HepG2 (cell line): ENCODE measurements around the gene TUBB4B. TPM values are rescaled to one million over a fixed set of nuclear protein-coding genes. Genes with fewer than 3 reads are reported as not detected.

Experiments
- ARNT2 ChIP-seq: sonication (generic); formaldehyde crosslinking; IDR thresholded peaks from 2 replicates; pipeline ENCODE4 v1.8.0; 2022; ENCODE audit warnings: mild to moderate bottlenecking, low read depth, missing genetic modification reagents, moderate library complexity
- ATM ChIP-seq: fragments of 450-650 bp; IDR thresholded peaks from 2 replicates; pipeline ENCODE4 v1.7.1; 2017; ENCODE audit warnings: mild to moderate bottlenecking, borderline replicate concordance
- FIP1L1 ChIP-seq: fragments of 200-400 bp; formaldehyde crosslinking; IDR thresholded peaks from 2 replicates; pipeline ENCODE4 v1.6.1; 2018; ENCODE audit warnings: low read depth, mild to moderate bottlenecking, low read length, moderate library complexity, borderline replicate concordance; ENCODE audit not compliant: insufficient read depth
- FOSL2 ChIP-seq: sonication (generic); formaldehyde crosslinking; IDR thresholded peaks from 2 replicates; pipeline ENCODE4 v1.4.0; 2020; ENCODE audit warnings: missing genetic modification reagents
- FOXA3 ChIP-seq: IDR thresholded peaks from 2 replicates; pipeline ENCODE4 v1.6.1; 2016; ENCODE audit warnings: missing genetic modification reagents, missing compliant biosample characterization
- GATA4 ChIP-seq: sonication (generic); IDR thresholded peaks from 2 replicates; pipeline ENCODE4 v1.6.1; 2016; ENCODE audit warnings: antibody characterized with exemption, low read depth, borderline replicate concordance
- HCFC1 ChIP-seq: fragments of 150-350 bp; IDR thresholded peaks from 2 replicates; pipeline ENCODE4 v1.6.1; 2014; ENCODE audit warnings: low read depth, low read length
- HDAC2 ChIP-seq: sonication (generic); formaldehyde crosslinking; IDR thresholded peaks from 2 replicates; pipeline ENCODE4 v1.4.0; 2020; ENCODE audit warnings: missing genetic modification reagents
- HHEX ChIP-seq: IDR thresholded peaks from 2 replicates; pipeline ENCODE4 v1.6.1; 2016; ENCODE audit warnings: control low read depth
- ISL2 ChIP-seq: sonication (generic); formaldehyde crosslinking; IDR thresholded peaks from 2 replicates; pipeline ENCODE4 v1.5.0; 2020; ENCODE audit warnings: missing genetic modification reagents
- NFE2 ChIP-seq: sonication (generic); formaldehyde crosslinking; IDR thresholded peaks from 2 replicates; pipeline ENCODE4 v1.4.0; 2020; ENCODE audit warnings: missing genetic modification reagents
- NR2F6 ChIP-seq, 2 experiments: IDR thresholded peaks; 2 replicates each; pipeline ENCODE4 v1.6.1; 2016; ENCODE audit warnings: antibody characterized with exemption in 1 of 2, mild to moderate bottlenecking in 1 of 2
- PAF1 ChIP-seq: IDR thresholded peaks from 2 replicates; pipeline ENCODE4 v1.6.1; 2016; ENCODE audit warnings: missing genetic modification reagents, missing compliant biosample characterization
- PHF21A ChIP-seq: sonication (generic); formaldehyde crosslinking; IDR thresholded peaks from 2 replicates; pipeline ENCODE4 v1.5.0; 2020; ENCODE audit warnings: mild to moderate bottlenecking, missing genetic modification reagents
- SIN3A ChIP-seq: IDR thresholded peaks from 2 replicates; pipeline ENCODE4 v1.6.1; 2011; ENCODE audit warnings: low read depth, mild to moderate bottlenecking, control low read depth, low read length, borderline replicate concordance
- SNAPC2 ChIP-seq: sonication (generic); formaldehyde crosslinking; IDR thresholded peaks from 2 replicates; pipeline ENCODE4 v1.8.1; 2022; ENCODE audit warnings: mild to moderate bottlenecking, missing genetic modification reagents
- THAP7 ChIP-seq: sonication (generic); formaldehyde crosslinking; IDR thresholded peaks from 2 replicates; pipeline ENCODE4 v1.8.1; 2023; ENCODE audit warnings: mild to moderate bottlenecking, missing genetic modification reagents
- ZNF207 ChIP-seq: fragments of 450-650 bp; IDR thresholded peaks from 2 replicates; pipeline ENCODE4 v1.6.1; 2016; ENCODE audit warnings: antibody characterized with exemption, borderline replicate concordance
- ZNF274 ChIP-seq: sonication (generic); formaldehyde crosslinking; IDR thresholded peaks from 2 replicates; pipeline ENCODE4 v1.5.1; 2020; ENCODE audit warnings: mild to moderate bottlenecking, missing genetic modification reagents
- ZNF44 ChIP-seq: sonication (generic); formaldehyde crosslinking; IDR thresholded peaks from 2 replicates; pipeline ENCODE4 v1.5.1; 2020; ENCODE audit warnings: mild to moderate bottlenecking, missing genetic modification reagents
- ZNF550 ChIP-seq: sonication (generic); formaldehyde crosslinking; IDR thresholded peaks from 2 replicates; pipeline ENCODE4 v1.4.0; 2020; ENCODE audit warnings: mild to moderate bottlenecking, missing genetic modification reagents, borderline replicate concordance
- ZNF567 ChIP-seq: sonication (generic); formaldehyde crosslinking; IDR thresholded peaks from 2 replicates; pipeline ENCODE4 v1.8.1; 2023; ENCODE audit warnings: mild to moderate bottlenecking, missing genetic modification reagents, borderline replicate concordance
- ZNF674 ChIP-seq: sonication (generic); formaldehyde crosslinking; IDR thresholded peaks from 2 replicates; pipeline ENCODE4 v1.5.0; 2020; ENCODE audit warnings: low read depth, mild to moderate bottlenecking, missing genetic modification reagents
- ZNF878 ChIP-seq: sonication (generic); formaldehyde crosslinking; IDR thresholded peaks from 2 replicates; pipeline ENCODE4 v1.8.1; 2023; ENCODE audit warnings: mild to moderate bottlenecking, missing genetic modification reagents, moderate library complexity
- polyA plus RNA-seq, 8 experiments: library from polyadenylated mRNA; depleted of rRNA in 3 of 8; stranded (reverse) in 7 of 8; unstranded in 1 of 8; fragments of >200 nt; fragmentation: Illumina TruSeq in 4 of 8; extraction: Trizol in 4 of 8; gene quantifications; 2 replicates each; pipeline versions ENCODE4 v1.2.1 to v1.2.3, GENCODE V29; 2011 to 2016; ENCODE audit warnings: low read depth in 4 of 8, missing spikeins in 1 of 8, mixed read lengths in 1 of 8; ENCODE audit not compliant: insufficient read depth in 1 of 8
- total RNA-seq, 5 experiments: library from RNA; depleted of rRNA; stranded (reverse); fragments of >200 nt; fragmentation: Illumina TruSeq; extraction: Trizol; gene quantifications; 2 replicates each; pipeline ENCODE4 v1.2.3, GENCODE V29; 2016; ENCODE audit warnings: low read depth in 1 of 5
- TF ChIP-seq, protein P1 (sequence below): sonication (generic); formaldehyde crosslinking; IDR thresholded peaks from 2 replicates; pipeline ENCODE4 v1.5.0; 2020; ENCODE audit warnings: mild to moderate bottlenecking, missing genetic modification reagents
- TF ChIP-seq, protein P2 (sequence below): sonication (generic); formaldehyde crosslinking; IDR thresholded peaks from 2 replicates; pipeline ENCODE4 v1.4.0; 2020; ENCODE audit warnings: mild to moderate bottlenecking, missing genetic modification reagents
- TF ChIP-seq, protein P3 (sequence below): IDR thresholded peaks from 2 replicates; pipeline ENCODE4 v1.6.1; 2016; ENCODE audit warnings: low read depth

The TUBB4B gene
- total and polyA plus RNA-seq, 2 of the 13 experiments (the other 11 are each of a cell fraction or from before 2014, with no cell fraction given): 182 to 412 TPM

DNA sequence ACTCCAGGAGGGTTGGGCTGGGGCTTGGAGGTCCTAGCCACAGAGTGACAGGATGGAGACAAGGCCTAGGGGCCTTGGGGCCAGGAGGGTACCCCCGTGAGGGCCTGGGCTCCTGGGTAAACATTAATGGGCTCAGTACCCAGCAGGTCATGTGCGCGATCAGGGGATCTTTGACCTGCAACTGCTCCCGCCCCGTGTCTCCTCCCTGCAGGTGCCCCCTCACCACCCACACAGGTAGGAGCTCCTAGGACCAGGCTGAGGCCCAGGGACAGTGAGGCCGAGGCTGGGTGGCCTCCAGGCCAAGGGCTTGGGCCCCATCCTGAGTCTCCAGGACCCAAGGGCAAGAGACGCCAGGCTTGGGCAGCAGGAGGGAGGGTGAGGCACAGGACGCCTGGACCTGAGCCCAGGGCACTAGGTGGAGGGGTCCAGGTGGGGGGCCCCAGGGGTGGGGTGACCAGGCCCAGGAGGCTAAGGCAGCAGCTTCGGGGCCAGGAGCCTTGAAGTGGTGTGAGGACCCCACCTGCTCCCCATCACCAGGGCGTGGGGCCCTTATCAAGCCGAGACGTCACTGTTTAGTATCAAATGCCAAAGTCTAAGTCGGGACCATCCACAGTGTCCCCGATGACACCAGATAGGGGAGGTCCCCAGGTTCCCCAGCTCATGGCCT, 10.2 kb upstream of the TUBB4B start, which contains the start of gene SLC34A3 (continued):
- peak; percentile 50; the same call in 1 of the 2 replicates for TF ChIP-seq HDAC2 (CRISPR knock-in tag)
- TF ChIP-seq NFE2 (CRISPR knock-in tag): no peak
- no peak for TF ChIP-seq ZNF207
- TF ChIP-seq ZNF878: no peak
- TF ChIP-seq HHEX (CRISPR knock-in tag): no peak
- TF ChIP-seq SIN3A: no peak
- TF ChIP-seq PAF1: 0 out of 2 replicates have a peak, but pooled peaks have one; percentile 7
- TF ChIP-seq FOSL2 (CRISPR knock-in tag): no peak
- no peak for TF ChIP-seq ZNF44 (CRISPR knock-in tag)
- TF ChIP-seq ATM: no peak
- no peak for TF ChIP-seq ZNF567 (CRISPR knock-in tag)
- TF ChIP-seq, protein P1, sequence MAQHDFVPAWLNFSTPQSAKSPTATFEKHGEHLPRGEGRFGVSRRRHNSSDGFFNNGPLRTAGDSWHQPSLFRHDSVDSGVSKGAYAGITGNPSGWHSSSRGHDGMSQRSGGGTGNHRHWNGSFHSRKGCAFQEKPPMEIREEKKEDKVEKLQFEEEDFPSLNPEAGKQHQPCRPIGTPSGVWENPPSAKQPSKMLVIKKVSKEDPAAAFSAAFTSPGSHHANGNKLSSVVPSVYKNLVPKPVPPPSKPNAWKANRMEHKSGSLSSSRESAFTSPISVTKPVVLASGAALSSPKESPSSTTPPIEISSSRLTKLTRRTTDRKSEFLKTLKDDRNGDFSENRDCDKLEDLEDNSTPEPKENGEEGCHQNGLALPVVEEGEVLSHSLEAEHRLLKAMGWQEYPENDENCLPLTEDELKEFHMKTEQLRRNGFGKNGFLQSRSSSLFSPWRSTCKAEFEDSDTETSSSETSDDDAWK (CRISPR knock-in tag): no peak
- no peak; the same call in 1 of the 2 replicates for TF ChIP-seq NR2F6 (IDR thresholded peaks at IDR 0.05)
- peak; percentile 44; the same call in 1 of the 2 replicates for TF ChIP-seq NR2F6 (CRISPR knock-in tag; IDR thresholded peaks at IDR 0.05)
- no peak for TF ChIP-seq ZNF550
- no peak for TF ChIP-seq ZNF674 (CRISPR knock-in tag)
- TF ChIP-seq THAP7 (CRISPR knock-in tag): no peak
- TF ChIP-seq FIP1L1: no peak
- 0 out of 2 replicates have a peak, but pooled peaks have one; percentile 3 for TF ChIP-seq FOXA3 (CRISPR knock-in tag)
- TF ChIP-seq PHF21A: peak; percentile 28; the same call in 1 of the 2 replicates
- no peak for TF ChIP-seq ZNF274 (CRISPR knock-in tag)
- 0 out of 2 replicates have a peak, but pooled peaks have one; percentile 2 for TF ChIP-seq ARNT2
- TF ChIP-seq SNAPC2 (CRISPR knock-in tag): 0 out of 2 replicates have a peak, but pooled peaks have one; percentile 45
- TF ChIP-seq HCFC1: no peak
- TF ChIP-seq GATA4: 0 out of 2 replicates have a peak, but pooled peaks have one; percentile 6
- TF ChIP-seq, protein P2, sequence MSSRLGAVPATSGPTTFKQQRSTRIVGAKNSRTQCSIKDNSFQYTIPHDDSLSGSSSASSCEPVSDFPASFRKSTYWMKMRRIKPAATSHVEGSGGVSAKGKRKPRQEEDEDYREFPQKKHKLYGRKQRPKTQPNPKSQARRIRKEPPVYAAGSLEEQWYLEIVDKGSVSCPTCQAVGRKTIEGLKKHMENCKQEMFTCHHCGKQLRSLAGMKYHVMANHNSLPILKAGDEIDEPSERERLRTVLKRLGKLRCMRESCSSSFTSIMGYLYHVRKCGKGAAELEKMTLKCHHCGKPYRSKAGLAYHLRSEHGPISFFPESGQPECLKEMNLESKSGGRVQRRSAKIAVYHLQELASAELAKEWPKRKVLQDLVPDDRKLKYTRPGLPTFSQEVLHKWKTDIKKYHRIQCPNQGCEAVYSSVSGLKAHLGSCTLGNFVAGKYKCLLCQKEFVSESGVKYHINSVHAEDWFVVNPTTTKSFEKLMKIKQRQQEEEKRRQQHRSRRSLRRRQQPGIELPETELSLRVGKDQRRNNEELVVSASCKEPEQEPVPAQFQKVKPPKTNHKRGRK (CRISPR knock-in tag): no peak
- TF ChIP-seq ISL2: no peak
- TF ChIP-seq, protein P3, sequence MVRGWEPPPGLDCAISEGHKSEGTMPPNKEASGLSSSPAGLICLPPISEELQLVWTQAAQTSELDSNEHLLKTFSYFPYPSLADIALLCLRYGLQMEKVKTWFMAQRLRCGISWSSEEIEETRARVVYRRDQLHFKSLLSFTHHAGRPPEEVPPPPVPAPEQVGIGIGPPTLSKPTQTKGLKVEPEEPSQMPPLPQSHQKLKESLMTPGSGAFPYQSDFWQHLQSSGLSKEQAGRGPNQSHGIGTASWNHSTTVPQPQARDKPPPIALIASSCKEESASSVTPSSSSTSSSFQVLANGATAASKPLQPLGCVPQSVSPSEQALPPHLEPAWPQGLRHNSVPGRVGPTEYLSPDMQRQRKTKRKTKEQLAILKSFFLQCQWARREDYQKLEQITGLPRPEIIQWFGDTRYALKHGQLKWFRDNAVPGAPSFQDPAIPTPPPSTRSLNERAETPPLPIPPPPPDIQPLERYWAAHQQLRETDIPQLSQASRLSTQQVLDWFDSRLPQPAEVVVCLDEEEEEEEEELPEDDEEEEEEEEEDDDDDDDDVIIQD (CRISPR knock-in tag): no peak
